LNCaP clone FGC (cell line): ENCODE results near the gene EWSR1.
"Not testable (repeated sequence)": the region's sequence is repeated elsewhere in the genome, so short reads cannot be mapped to it uniquely, and the experiment has no call there.

Experiments
- DNase-seq: peaks from one replicate; pipeline ENCODE4 v3.0.0-alpha.2; 2011; ENCODE audit warnings: low read depth
- H3K4me3 ChIP-seq: 2 replicates; pipeline ENCODE4 v1.5.1; 2011; ENCODE audit warnings: mild to moderate bottlenecking, low read depth, low read length, control low read depth
- TF ChIP-seq, protein P1 (sequence below): IDR thresholded peaks from 2 replicates; pipeline ENCODE4 v1.5.1; 2012; ENCODE audit warnings: mild to moderate bottlenecking; ENCODE audit not compliant: control insufficient read depth, insufficient read depth; ENCODE audit errors: extremely low read depth

The EWSR1 gene

DNA sequence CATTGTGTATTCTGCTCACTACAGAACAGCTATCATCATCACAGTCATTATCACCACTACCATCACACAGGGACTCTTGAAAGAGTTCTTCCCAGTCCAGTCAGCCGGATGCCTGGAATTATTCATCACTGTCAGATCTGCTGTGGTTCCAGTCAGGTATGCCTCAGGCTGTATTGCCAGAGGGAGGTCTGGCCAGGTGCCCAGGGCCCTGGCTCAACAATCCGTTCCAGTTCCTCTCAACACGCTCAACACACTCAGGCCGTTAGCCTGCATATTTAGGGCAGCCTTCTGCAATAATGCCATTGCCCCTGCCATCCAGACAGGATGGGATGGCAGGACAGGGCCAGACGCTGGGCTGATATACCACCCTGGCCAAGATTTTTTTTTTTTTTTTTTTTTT is 76.1 kb downstream of the EWSR1 start:
- TF ChIP-seq, protein P1, sequence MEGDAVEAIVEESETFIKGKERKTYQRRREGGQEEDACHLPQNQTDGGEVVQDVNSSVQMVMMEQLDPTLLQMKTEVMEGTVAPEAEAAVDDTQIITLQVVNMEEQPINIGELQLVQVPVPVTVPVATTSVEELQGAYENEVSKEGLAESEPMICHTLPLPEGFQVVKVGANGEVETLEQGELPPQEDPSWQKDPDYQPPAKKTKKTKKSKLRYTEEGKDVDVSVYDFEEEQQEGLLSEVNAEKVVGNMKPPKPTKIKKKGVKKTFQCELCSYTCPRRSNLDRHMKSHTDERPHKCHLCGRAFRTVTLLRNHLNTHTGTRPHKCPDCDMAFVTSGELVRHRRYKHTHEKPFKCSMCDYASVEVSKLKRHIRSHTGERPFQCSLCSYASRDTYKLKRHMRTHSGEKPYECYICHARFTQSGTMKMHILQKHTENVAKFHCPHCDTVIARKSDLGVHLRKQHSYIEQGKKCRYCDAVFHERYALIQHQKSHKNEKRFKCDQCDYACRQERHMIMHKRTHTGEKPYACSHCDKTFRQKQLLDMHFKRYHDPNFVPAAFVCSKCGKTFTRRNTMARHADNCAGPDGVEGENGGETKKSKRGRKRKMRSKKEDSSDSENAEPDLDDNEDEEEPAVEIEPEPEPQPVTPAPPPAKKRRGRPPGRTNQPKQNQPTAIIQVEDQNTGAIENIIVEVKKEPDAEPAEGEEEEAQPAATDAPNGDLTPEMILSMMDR = no peak

DNA sequence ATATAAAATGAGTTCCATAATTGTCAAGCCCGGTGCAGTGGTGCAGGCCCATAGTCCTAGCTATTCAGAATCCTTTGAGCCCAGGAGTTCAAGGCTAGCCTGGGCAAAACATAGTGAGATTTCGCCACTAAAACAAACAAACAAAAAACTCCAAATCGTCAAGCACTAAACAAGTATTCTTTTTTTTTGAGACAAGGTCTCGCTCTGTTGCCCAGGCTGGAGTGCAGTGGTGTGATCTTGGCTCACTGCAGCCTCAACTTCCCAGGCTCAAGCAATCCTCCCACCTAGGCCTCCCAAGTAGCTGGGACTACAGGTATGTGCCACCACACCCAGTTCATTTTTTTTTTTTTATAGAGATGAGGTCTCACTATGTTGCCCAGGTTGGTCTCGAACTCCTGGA is 76.8 kb downstream of the EWSR1 start:
- H3K4me3 ChIP-seq, DNase-seq: not testable (repeated sequence)

More for the DNA sequence above, 76.1 kb downstream of the EWSR1 start:
- H3K4me3 ChIP-seq = no peak overlapping the region
- DNase-seq = peak; percentile 90

DNA sequence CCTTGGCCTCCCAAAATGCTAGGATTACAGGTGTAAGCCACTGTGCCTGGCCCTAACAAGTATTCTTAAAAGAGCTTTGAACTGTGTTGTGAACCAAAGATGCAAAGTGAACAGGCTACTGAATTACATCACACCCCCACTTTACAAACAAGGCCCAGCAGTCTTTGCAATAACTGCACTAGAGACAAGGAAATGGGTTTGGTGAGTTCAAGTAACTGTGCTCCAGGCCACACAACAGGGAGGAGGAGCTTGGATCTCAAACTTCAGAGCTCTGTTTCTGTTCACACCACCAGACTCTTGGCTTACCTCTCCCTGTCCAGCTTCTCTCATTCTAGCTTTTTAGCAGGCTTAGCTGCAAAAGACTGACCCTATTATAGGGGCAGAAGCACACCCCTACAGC is 77.9 kb downstream of the EWSR1 start:
- no peak overlapping the region for H3K4me3 ChIP-seq
- peak; percentile 61 for DNase-seq
- TF ChIP-seq, protein P1 = no peak

DNA sequence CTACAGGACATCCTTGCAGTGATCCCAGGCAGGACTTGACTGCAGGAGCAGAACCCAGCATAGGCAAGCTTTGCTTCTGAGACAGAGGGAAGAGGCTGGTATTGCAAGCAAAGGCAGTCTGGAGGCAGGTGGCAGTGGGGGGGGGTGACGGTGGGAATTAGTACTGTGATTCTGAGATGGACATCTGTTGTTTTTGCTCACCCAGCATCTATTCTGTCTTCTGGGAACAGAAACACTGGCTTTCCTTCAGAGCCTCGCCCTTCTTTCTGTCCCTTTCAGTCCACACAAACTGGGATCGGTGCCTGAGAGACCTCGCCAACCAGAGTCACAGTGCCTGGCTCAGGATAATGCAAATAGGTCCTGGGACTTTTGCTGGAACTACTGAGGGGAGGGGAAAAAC is 78.6 kb downstream of the EWSR1 start:
- TF ChIP-seq, protein P1 = no peak

DNA sequence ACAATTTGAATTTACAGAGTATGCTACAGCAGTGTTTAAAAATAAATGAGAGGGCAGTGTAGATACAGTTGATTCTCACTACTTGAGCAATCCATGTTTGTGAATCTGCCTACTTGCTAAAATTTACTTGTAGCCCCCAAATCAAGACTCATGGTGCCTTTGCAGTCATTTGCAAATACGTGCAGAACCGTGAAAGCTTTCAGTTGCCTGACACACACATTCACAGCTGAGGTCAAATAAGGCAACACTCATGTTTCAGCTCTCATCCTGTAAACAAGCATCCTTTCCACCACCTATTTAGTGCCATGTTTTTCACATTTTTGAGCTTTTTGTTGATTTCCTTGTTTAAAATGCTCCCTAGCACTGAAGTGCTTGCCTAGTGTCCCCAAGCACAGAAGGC is 80.0 kb downstream of the EWSR1 start:
- no peak overlapping the region for H3K4me3 ChIP-seq
- TF ChIP-seq, protein P1 = no peak
- DNase-seq = no peak

More for the DNA sequence above, 78.6 kb downstream of the EWSR1 start:
- DNase-seq = peak; percentile 65
- H3K4me3 ChIP-seq = no peak overlapping the region

DNA sequence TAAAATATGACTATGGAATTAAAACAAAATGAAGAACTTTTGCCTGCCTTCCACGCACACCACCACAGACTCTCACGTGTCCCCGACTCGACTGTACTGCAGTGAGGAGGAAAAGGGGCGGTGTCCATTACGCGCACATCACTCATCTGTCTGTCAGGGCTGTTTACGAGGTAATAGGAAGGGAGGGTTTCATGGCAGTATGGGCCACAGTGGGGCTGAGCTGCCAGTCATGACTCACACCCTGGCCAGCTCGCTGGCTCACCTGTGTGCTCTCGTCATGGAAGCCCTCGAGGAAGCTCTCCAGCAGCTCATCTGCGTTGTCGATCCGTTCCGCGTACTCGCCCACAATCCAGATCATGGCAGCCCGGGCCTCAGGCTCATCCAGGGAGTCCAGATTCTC is 80.9 kb downstream of the EWSR1 start:
- DNase-seq = no peak
- no peak overlapping the region for H3K4me3 ChIP-seq
- TF ChIP-seq, protein P1 = no peak
